ENCODE measurements around the gene PNPLA6. TPM values are rescaled to one million over a fixed set of nuclear protein-coding genes. Genes with fewer than 3 reads are reported as not detected.

The PNPLA6 gene
- total and polyA plus RNA-seq, 10 of the 15 experiments (the other 5 are each of a cell fraction or from before 2014, with no cell fraction given), result 0.95 to 105 (median 40.0) TPM

- in situ Hi-C loops (cut with MboI), result no loop called here
Measured at GRCh38 chr19:7500811-7501450, 34.6 kb upstream of the PNPLA6 start.

More at GRCh38 chr19:7500811-7501450, 34.6 kb upstream of the PNPLA6 start:
- ChIA-PET CTCF (no interaction called here), SMC1A (ENCODE audit: uncharacterized antibody, unreplicated experiment) (no interaction called here), RAD21 (ENCODE audit: unreplicated experiment) (no interaction called here), POLR2A (interaction anchor here (0.7 kb wide), 1 partner anchor 21 kb away, joined by 4 read pairs; no protein-coding TSS in a partner anchor)
- Histone ChIP-seq H4K20me1 (ENCODE audit: control insufficient read depth, insufficient read depth) (no peaks in the 10 kb centered on the region), H3K27ac (ENCODE audit: control insufficient read depth, insufficient read depth) (no peak overlapping the region), H3K9ac (ENCODE audit: control insufficient read depth, insufficient read depth, low read length) (no peak overlapping the region), H3K27me3 (replicated peaks in 1 of 2; ENCODE audit: control insufficient read depth in 2 of 2, insufficient read depth in 2 of 2, low read length in 1 of 2) (no peaks in the 10 kb centered on the region; a peak in 1 of 4 replicates), H2AFZ (ENCODE audit: control insufficient read depth, low read depth, low read length) (peak overlapping the region; percentile 37), H3K4me1 (ENCODE audit: control insufficient read depth, insufficient read depth, low read length) (no peaks in the 10 kb centered on the region), H3K79me2 (ENCODE audit: control insufficient read depth, insufficient read depth, low read length) (no peaks in the 10 kb centered on the region), H3K36me3 (ENCODE audit: control insufficient read depth in 2 of 2, insufficient read depth in 2 of 2, low read length in 1 of 2) (no peaks in the 10 kb centered on the region), H3K4me3 (no peak overlapping the region), H3K4me2 (ENCODE audit: control insufficient read depth, insufficient read depth) (peak overlapping the region; percentile 66), H3K9me3 (replicated peaks; ENCODE audit: control insufficient read depth, insufficient read depth, low read length) (no peaks in the 10 kb centered on the region)
- ATAC-seq, result no peak
- WGBS (ENCODE audit: insufficient coverage, insufficient replicate concordance, low lambda C conversion rate, missing lambda C conversion rate), result 21% methylated on average over 90 of the region's 93 CpGs
- no TSS peak for BruUV-seq (replicated peaks)
- no peak for FAIRE-seq
- intact Hi-C loops (cut with micrococcal nuclease; ENCODE audit: unreplicated experiment), result no loop called here
- no peak for TF ChIP-seq IRF4 (IDR thresholded peaks at IDR 0.05; ENCODE audit: low read depth, low read length)
- peak; percentile 45; the same call in 1 of the 2 replicates for TF ChIP-seq POLR2A (IDR thresholded peaks at IDR 0.05; ENCODE audit: low read depth, low read length)
- peak; percentile 96 for TF ChIP-seq HDAC6 (IDR thresholded peaks at IDR 0.05; ENCODE audit: unreplicated experiment)
- 0 out of 2 replicates have a peak, but pooled peaks have one; percentile 28 for TF ChIP-seq GATAD2B (conservative IDR thresholded peaks at IDR 0.05; ENCODE audit: low read depth)
- no peak for TF ChIP-seq ELK1 (IDR thresholded peaks at IDR 0.05; ENCODE audit: low read depth, low read length)
- no peak for TF ChIP-seq POU2F2 (IDR thresholded peaks at IDR 0.05; ENCODE audit: borderline replicate concordance, low read depth, low read length)
- TF ChIP-seq HSF1 (IDR thresholded peaks at IDR 0.05; ENCODE audit: low read depth, low read length), result no peak
- no peak for DNase-seq (ENCODE audit: low read depth, low spot score)

Data from GM12878 (cell line).